ENCODE results near the gene SEMA4A. TPM values are rescaled to one million over a fixed set of nuclear protein-coding genes. Genes with fewer than 3 reads are reported as not detected.

Gene SEMA4A
- total RNA-seq, 4 donors from 2014 or later = 1.7 to 4.1 (median 2.6) TPM

- intact Hi-C loops (cut with DNase I) = no loop called here
- no peaks in the 10 kb centered on the region for H3K27me3 ChIP-seq
- DNase-seq (ENCODE audit: extremely low spot score) = no peak
- H3K4me3 ChIP-seq = peak overlapping the region; percentile 80 to 96 (median 86)
- TF ChIP-seq CTCF (IDR thresholded peaks at IDR 0.05) (no peak), POLR2AphosphoS5 (IDR thresholded peaks at IDR 0.05) (no peak), EP300 (IDR thresholded peaks at IDR 0.05) (no peak), POLR2A (IDR thresholded peaks at IDR 0.05; ENCODE audit: low read depth) (no peak)
- peak overlapping the region; percentile 79 to 91 (median 84) for H3K27ac ChIP-seq (replicated peaks in 1 of 4)
- 18% methylated on average over 11 of the region's 14 CpGs for WGBS
- no peaks in the 10 kb centered on the region for H3K9me3 ChIP-seq
- peaks cover 7 to 19% (median 7%) of the 10 kb centered on the region in 4 donors for H3K36me3 ChIP-seq
- H3K4me1 ChIP-seq = peaks cover 23 to 43% (median 37%) of the 10 kb centered on the region in 4 donors
Measured at GRCh38 chr1:156194300-156194652, 40.9 kb downstream of the SEMA4A start.

GRCh38 chr1:156195853-156196252 is 42.5 kb downstream of the SEMA4A start:
- no peak for TF ChIP-seq POLR2AphosphoS5 (IDR thresholded peaks at IDR 0.05)
- no peak for TF ChIP-seq POLR2A (IDR thresholded peaks at IDR 0.05; ENCODE audit: low read depth)
- no peak for TF ChIP-seq CTCF (IDR thresholded peaks at IDR 0.05)
- TF ChIP-seq EP300 (IDR thresholded peaks at IDR 0.05) = no peak
- WGBS = 72% methylated on average over 4 of the region's 4 CpGs
- no peak for DNase-seq (ENCODE audit: extremely low spot score)
- intact Hi-C loops (cut with DNase I) = no loop called here
- Histone ChIP-seq H3K27ac (replicated peaks in 1 of 4) (no peak overlapping the region), H3K4me3 (no peak overlapping the region), H3K27me3 (no peaks in the 10 kb centered on the region), H3K36me3 (peaks cover 12 to 35% (median 21%) of the 10 kb centered on the region in 4 donors), H3K4me1 (peaks cover 23 to 54% (median 40%) of the 10 kb centered on the region in 4 donors), H3K9me3 (no peaks in the 10 kb centered on the region)

GRCh38 chr1:156196445-156196844 is 43.1 kb downstream of the SEMA4A start:
- 54% methylated on average over 2 of the region's 2 CpGs for WGBS
- TF ChIP-seq EP300 (IDR thresholded peaks at IDR 0.05) = no peak
- no peak for TF ChIP-seq CTCF (IDR thresholded peaks at IDR 0.05)
- TF ChIP-seq POLR2AphosphoS5 (IDR thresholded peaks at IDR 0.05) = no peak
- TF ChIP-seq POLR2A (IDR thresholded peaks at IDR 0.05; ENCODE audit: low read depth) = no peak
- H3K27ac ChIP-seq (replicated peaks in 1 of 4) = no peak overlapping the region

GRCh38 chr1:156198831-156199349 is 45.5 kb downstream of the SEMA4A start:
- H3K4me3 ChIP-seq = no peak overlapping the region
- peaks cover 12 to 56% (median 33%) of the 10 kb centered on the region in 4 donors for H3K36me3 ChIP-seq
- intact Hi-C loops (cut with DNase I) = no loop called here
- peaks cover 23 to 78% (median 44%) of the 10 kb centered on the region in 4 donors for H3K4me1 ChIP-seq
- H3K9me3 ChIP-seq = no peaks in the 10 kb centered on the region
- no peaks in the 10 kb centered on the region for H3K27me3 ChIP-seq
- no peak for DNase-seq (ENCODE audit: extremely low spot score)
- TF ChIP-seq EP300 (IDR thresholded peaks at IDR 0.05) (no peak), POLR2AphosphoS5 (IDR thresholded peaks at IDR 0.05) (no peak), POLR2A (IDR thresholded peaks at IDR 0.05; ENCODE audit: low read depth) (no peak), CTCF (IDR thresholded peaks at IDR 0.05) (no peak)
- H3K27ac ChIP-seq (replicated peaks in 1 of 4) = no peak overlapping the region
- 93% methylated on average over 5 of the region's 5 CpGs for WGBS

More at GRCh38 chr1:156196445-156196844, 43.1 kb downstream of the SEMA4A start:
- no peak for DNase-seq (ENCODE audit: extremely low spot score)
- Histone ChIP-seq H3K27me3 (no peaks in the 10 kb centered on the region), H3K4me1 (peaks cover 23 to 60% (median 43%) of the 10 kb centered on the region in 4 donors), H3K4me3 (no peak overlapping the region), H3K36me3 (peaks cover 12 to 39% (median 24%) of the 10 kb centered on the region in 4 donors), H3K9me3 (no peaks in the 10 kb centered on the region)
- intact Hi-C loops (cut with DNase I) = no loop called here

GRCh38 chr1:156200044-156200443 is 46.7 kb downstream of the SEMA4A start:
- H3K9me3 ChIP-seq = no peaks in the 10 kb centered on the region
- H3K27ac ChIP-seq (replicated peaks in 1 of 4) = no peak overlapping the region
- no peak overlapping the region for H3K4me3 ChIP-seq
- TF ChIP-seq CTCF (IDR thresholded peaks at IDR 0.05) (no peak), POLR2A (IDR thresholded peaks at IDR 0.05; ENCODE audit: low read depth) (no peak), POLR2AphosphoS5 (IDR thresholded peaks at IDR 0.05) (no peak), EP300 (IDR thresholded peaks at IDR 0.05) (no peak)
- H3K27me3 ChIP-seq = no peaks in the 10 kb centered on the region
- peaks cover 15 to 78% (median 36%) of the 10 kb centered on the region in 4 donors for H3K4me1 ChIP-seq
- peaks cover 12 to 68% (median 42%) of the 10 kb centered on the region in 4 donors for H3K36me3 ChIP-seq
- WGBS = 100% methylated on average over 4 of the region's 8 CpGs
- intact Hi-C loops (cut with DNase I) = no loop called here
- no peak for DNase-seq (ENCODE audit: extremely low spot score)
